T-helper 1 cell treated with Interleukin-12 subunit alpha and Interleukin-12 subunit beta and Interleukin-4 antibody, amounts not matched to agents 30 μg/mL and 1 μg/mL, for 36 hours (primary cell): ENCODE measurements around the gene MSN.

ENCODE experiments used
- H3K27ac Mint-ChIP-seq: one replicate; pipeline ENCODE4 v1.8.0; 2021; ENCODE audit warnings: mild to moderate bottlenecking, mixed read lengths
- H3K27me3 Mint-ChIP-seq: one replicate; pipeline ENCODE4 v1.8.0; 2021; ENCODE audit warnings: low read depth, mixed read lengths
- H3K36me3 Mint-ChIP-seq: one replicate; pipeline ENCODE4 v1.8.0; 2021; ENCODE audit warnings: low read depth, mixed read lengths
- H3K4me1 Mint-ChIP-seq: one replicate; pipeline ENCODE4 v1.8.0; 2021; ENCODE audit warnings: low read depth, mixed read lengths
- H3K4me3 Mint-ChIP-seq: one replicate; pipeline ENCODE4 v1.8.0; 2021; ENCODE audit warnings: mild to moderate bottlenecking, moderate library complexity, mixed read lengths
- H3K9me3 Mint-ChIP-seq: one replicate; pipeline ENCODE4 v1.8.0; 2021; ENCODE audit warnings: mixed read lengths

The MSN gene

DNA sequence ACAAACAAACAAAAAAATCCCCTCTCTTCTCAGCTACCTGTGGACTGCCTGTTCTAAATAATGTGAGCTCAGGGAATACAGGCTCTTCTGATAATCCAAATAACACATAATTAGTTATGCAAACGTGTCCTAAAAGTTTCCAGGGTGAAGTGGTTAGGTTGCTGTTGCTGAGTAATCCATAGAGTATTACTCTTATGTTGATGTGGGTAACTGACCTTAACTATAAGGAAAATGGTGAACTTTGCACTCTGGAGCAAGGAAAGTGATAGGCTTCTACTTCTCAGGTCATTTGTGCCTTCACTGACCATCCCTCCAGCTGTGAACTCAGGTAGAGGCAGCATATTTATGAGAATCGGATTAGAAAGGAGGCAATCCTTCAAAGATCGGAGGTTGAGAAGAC is 19.9 kb downstream of the MSN start:
- Mint-ChIP-seq H3K36me3 (peaks cover 21% of the 10 kb centered on the region), H3K9me3 (no peaks in the 10 kb centered on the region), H3K4me1 (peaks cover 66% of the 10 kb centered on the region), H3K27me3 (no peaks in the 10 kb centered on the region), H3K4me3 (peak overlapping the region; percentile 50), H3K27ac (peak overlapping the region; percentile 68)

- H3K4me1 Mint-ChIP-seq = peaks cover 68% of the 10 kb centered on the region
- H3K27me3 Mint-ChIP-seq = no peaks in the 10 kb centered on the region
- H3K27ac Mint-ChIP-seq = peak overlapping the region; percentile 60
- no peaks in the 10 kb centered on the region for H3K9me3 Mint-ChIP-seq
- H3K36me3 Mint-ChIP-seq = peaks cover 26% of the 10 kb centered on the region
- peak overlapping the region; percentile 48 for H3K4me3 Mint-ChIP-seq
Measured at GRCh38 chrX:65688403-65688871, 21.0 kb downstream of the MSN start.

DNA sequence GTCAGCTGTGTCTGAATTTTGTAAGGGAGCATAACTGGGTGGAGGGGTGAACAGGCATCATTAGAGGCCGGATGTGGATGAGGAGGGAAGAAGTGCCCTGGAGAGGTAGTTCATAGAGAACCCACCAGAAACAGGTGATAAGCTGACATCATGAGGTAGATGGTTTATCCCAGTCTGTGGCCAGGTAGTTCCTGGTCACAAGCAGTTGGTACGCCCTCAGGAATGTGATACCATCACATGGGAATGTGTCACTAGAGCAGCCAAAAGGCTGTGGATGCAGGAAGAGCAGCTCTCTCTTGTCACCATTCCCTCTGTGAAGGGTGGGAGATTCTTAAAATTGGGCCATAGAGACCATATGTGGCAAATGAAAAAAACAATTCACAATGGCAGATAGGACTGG is 21.9 kb downstream of the MSN start:
- Mint-ChIP-seq H3K4me1 (peaks cover 70% of the 10 kb centered on the region), H3K4me3 (no peak overlapping the region), H3K27ac (no peak overlapping the region), H3K9me3 (no peaks in the 10 kb centered on the region), H3K27me3 (no peaks in the 10 kb centered on the region), H3K36me3 (peaks cover 27% of the 10 kb centered on the region)

DNA sequence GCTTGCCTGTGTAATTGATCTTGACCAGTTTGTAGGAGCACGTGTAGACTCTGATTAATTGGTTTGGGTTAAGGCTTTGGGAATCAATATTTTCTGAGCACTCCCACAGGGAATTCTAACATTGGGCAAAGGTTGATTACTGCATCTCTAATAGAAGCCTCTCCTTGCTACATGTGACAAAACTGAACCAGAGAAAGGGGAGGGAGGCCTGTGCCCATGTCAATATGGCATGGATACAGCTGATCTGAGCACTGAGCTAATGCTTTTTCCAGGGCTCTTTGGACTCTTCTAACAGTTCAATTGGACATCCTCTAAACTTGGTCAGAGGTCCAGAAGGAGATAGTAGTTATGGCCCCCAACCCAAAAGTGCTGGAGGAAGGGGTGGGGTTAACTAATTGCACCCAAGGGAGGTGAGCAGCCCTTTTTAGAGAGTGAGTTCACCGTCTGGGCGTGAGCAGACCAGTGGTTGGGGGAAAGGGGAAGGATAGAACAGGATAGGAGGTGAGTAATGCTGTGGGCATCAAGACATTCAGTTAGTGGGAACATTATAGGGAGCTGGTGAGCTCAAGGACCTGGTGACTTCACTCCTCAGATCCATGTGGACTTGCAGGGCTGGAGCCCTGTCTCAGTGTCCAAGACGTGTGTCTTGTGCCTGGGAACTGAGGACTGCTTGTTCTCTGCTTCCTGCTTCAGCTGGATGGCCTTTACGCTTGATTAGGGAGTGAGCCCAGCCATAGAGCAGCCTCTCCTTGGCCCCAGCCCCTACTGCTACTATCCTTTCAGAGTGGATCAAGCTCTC is 22.8 kb downstream of the MSN start:
- Mint-ChIP-seq H3K36me3 (peaks cover 28% of the 10 kb centered on the region), H3K27me3 (no peaks in the 10 kb centered on the region), H3K4me1 (peaks cover 74% of the 10 kb centered on the region), H3K9me3 (no peaks in the 10 kb centered on the region), H3K4me3 (no peak overlapping the region), H3K27ac (peak overlapping the region; percentile 76)

DNA sequence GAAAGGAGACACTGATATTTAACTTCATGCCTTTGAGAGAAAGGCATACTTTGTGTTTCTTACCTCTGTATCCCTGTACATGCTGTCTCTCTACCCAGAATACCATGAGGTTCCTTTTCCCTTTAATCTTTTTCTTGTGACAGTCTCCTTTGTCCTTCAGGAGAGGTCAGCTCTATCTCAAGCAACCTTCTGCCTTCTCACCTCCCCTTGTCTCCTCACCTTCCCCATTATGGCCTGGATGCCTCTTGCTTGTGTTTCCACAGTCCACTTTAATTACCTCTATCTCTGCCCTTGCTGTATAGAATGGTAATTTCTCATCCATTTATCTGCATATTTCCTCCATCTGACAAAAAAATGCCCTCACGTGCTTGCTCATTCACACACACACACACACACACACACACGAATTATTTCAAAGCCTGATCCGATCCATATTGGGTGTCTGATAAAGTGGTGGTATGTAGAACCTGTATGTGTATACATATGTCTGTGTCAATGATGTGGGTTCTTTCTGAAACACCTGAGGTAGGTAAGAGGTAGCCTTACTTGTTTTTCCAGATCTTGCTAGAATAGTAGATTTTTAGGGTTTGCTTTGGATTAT is 28.5 kb downstream of the MSN start:
- peak overlapping the region; percentile 94 for H3K27ac Mint-ChIP-seq
- H3K36me3 Mint-ChIP-seq = peaks cover 33% of the 10 kb centered on the region
- no peaks in the 10 kb centered on the region for H3K27me3 Mint-ChIP-seq

DNA sequence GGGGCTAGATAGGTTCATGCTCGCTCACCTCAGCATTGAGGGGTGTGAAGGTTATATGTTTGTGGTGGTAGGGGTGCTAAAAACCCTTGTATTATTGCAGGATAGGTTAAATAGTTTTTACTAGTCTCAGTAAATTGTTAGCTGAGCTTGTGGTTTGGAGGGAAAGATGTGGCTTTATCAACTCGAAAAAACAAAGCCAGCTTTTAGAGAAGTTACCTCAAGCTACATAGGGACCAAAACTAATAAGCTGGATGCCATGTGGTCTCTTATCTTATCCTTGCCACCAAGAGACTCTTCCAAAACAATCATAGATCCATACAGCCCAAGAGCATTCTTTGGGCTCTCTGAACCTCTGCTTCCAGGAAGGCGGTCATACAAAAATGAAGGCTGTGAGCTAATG is 29.2 kb downstream of the MSN start:
- Mint-ChIP-seq H3K27ac (peak overlapping the region; percentile 94), H3K4me1 (peaks cover 81% of the 10 kb centered on the region), H3K9me3 (no peaks in the 10 kb centered on the region), H3K27me3 (no peaks in the 10 kb centered on the region), H3K36me3 (peaks cover 39% of the 10 kb centered on the region), H3K4me3 (peak overlapping the region; percentile 79)

More for the DNA sequence above, 28.5 kb downstream of the MSN start:
- Mint-ChIP-seq H3K9me3 (no peaks in the 10 kb centered on the region), H3K4me1 (peaks cover 75% of the 10 kb centered on the region), H3K4me3 (peak overlapping the region; percentile 79)

GRCh38 chrX:65697211-65697641 is 29.8 kb downstream of the MSN start:
- Mint-ChIP-seq H3K4me1 (peaks cover 76% of the 10 kb centered on the region), H3K4me3 (peak overlapping the region; percentile 79), H3K27ac (peak overlapping the region; percentile 94), H3K9me3 (no peaks in the 10 kb centered on the region), H3K27me3 (no peaks in the 10 kb centered on the region), H3K36me3 (peaks cover 38% of the 10 kb centered on the region)

GRCh38 chrX:65697915-65698796 is 30.7 kb downstream of the MSN start:
- no peaks in the 10 kb centered on the region for H3K9me3 Mint-ChIP-seq
- peaks cover 39% of the 10 kb centered on the region for H3K36me3 Mint-ChIP-seq
- peak overlapping the region; percentile 94 for H3K27ac Mint-ChIP-seq
- H3K4me1 Mint-ChIP-seq = peaks cover 77% of the 10 kb centered on the region
- H3K27me3 Mint-ChIP-seq = no peaks in the 10 kb centered on the region
- peak overlapping the region; percentile 79 for H3K4me3 Mint-ChIP-seq

DNA sequence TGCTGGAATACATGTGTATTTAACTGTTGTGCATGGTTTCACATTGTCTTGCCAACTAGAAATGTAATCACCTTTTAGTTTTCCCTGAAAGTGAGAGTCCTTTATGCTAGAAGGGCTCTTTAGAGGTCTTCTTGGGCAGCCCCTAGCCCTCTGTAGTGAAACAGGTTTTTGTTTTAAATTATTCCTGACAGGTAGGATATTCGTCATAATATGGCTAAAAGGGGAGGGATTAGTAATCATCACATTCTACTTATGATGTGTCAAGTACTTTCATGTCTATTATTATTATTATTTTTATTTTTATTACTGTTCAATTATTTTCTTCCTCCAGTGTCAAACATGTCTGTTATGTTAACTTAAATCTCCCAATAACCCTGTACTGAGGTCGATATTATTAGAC is 35.5 kb downstream of the MSN start:
- H3K27ac Mint-ChIP-seq = peak overlapping the region; percentile 83
- no peaks in the 10 kb centered on the region for H3K27me3 Mint-ChIP-seq
- peak overlapping the region; percentile 17 for H3K4me3 Mint-ChIP-seq
- H3K4me1 Mint-ChIP-seq = peaks cover 73% of the 10 kb centered on the region
- H3K9me3 Mint-ChIP-seq = no peaks in the 10 kb centered on the region
- peaks cover 42% of the 10 kb centered on the region for H3K36me3 Mint-ChIP-seq

DNA sequence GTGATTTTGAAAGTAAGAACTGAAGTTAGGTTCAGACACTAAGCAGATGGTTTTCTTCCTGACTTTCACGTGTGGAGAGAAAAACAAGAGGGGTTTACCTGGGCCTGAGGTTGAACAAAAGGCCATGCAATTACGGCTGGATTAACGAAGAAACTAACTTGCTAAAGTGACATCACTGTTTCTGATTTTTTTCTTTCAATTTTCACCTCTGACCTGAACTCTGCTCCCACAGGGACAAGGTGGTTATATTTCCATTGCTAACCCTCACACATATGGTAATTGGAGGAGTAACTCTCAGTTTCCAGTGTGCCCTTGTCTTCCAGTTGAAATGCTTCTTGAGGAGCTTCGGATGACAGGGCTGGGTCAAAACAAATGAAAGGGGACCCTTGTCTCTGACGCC is 38.0 kb downstream of the MSN start:
- Mint-ChIP-seq H3K4me3 (peak overlapping the region; percentile 57), H3K4me1 (peaks cover 63% of the 10 kb centered on the region), H3K36me3 (peaks cover 47% of the 10 kb centered on the region), H3K9me3 (no peaks in the 10 kb centered on the region), H3K27ac (peak overlapping the region; percentile 85), H3K27me3 (no peaks in the 10 kb centered on the region)

- peak overlapping the region; percentile 85 for H3K27ac Mint-ChIP-seq
- peak overlapping the region; percentile 57 for H3K4me3 Mint-ChIP-seq
- H3K9me3 Mint-ChIP-seq = no peaks in the 10 kb centered on the region
- H3K36me3 Mint-ChIP-seq = peaks cover 40% of the 10 kb centered on the region
- H3K27me3 Mint-ChIP-seq = no peaks in the 10 kb centered on the region
- peaks cover 56% of the 10 kb centered on the region for H3K4me1 Mint-ChIP-seq
Measured at GRCh38 chrX:65706041-65706828, 38.8 kb downstream of the MSN start.

- Mint-ChIP-seq H3K4me1 (peaks cover 53% of the 10 kb centered on the region), H3K27ac (peak overlapping the region; percentile 85), H3K9me3 (no peaks in the 10 kb centered on the region), H3K27me3 (no peaks in the 10 kb centered on the region), H3K4me3 (peak overlapping the region; percentile 41), H3K36me3 (peaks cover 41% of the 10 kb centered on the region)
Measured at GRCh38 chrX:65707151-65707550, 39.7 kb downstream of the MSN start.

DNA sequence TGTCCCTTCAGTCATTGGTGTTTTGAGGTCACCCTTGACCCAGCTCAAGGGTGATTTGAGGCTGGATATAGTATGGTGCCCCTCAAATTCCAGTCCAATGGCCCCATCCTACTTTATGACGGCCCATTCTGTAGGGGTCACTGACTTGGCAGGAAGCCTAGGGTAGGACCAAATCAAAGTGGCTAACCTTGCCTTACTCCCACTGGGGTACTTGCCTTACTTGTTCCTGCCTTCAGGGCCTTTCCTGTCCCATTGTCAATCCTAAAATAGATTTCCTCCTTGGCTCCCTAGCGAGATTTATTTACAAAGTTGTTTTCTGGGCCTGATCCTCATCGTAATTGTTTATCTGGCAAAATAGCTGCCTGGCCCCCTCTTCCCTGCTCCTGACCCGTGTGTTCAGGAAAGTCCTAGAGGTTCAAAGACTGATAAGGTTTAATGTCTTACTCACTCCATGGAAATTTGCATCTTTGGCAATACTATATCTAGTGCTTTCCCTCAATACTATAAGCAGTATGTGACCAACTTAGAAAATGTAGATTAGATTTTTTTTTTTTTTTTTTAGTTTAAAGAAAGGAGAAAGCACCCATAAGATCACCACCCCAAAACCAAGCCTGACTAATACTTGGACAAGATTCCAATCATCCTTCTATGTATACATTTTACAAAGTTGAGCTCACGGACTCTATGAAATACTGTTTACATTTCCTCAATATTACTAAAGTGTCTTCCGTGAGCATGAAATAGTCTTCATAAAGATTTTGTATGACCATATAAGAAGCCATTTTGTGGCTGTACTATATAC is 44.8 kb downstream of the MSN start:
- Mint-ChIP-seq H3K36me3 (peaks cover 34% of the 10 kb centered on the region), H3K4me1 (peaks cover 43% of the 10 kb centered on the region), H3K9me3 (no peaks in the 10 kb centered on the region), H3K27me3 (no peaks in the 10 kb centered on the region), H3K4me3 (no peak overlapping the region), H3K27ac (no peak overlapping the region)
